OCI-LY3 (cell line): Measurements from ENCODE around the gene FGD3.

Experiments
- CTCF ChIP-seq: fragments of 200-600, 300-600 bp; sonication (generic); IDR thresholded peaks from 2 replicates; pipeline ENCODE4 v1.5.1; 2014; ENCODE audit warnings: antibody characterized with exemption, low read length, low read depth
- EZH2phosphoT487 ChIP-seq: fragments of 200-600 bp; shearing (Covaris generic); IDR thresholded peaks from 2 replicates; pipeline ENCODE4 v1.6.1; 2018; ENCODE audit warnings: antibody characterized with exemption, mixed run types, low read depth

- no peak for TF ChIP-seq CTCF
- TF ChIP-seq EZH2phosphoT487: no peak
Measured at GRCh38 chr9:92976431-92976830, 29.1 kb downstream of the FGD3 start.
